Stimulated activated CD4-positive, alpha-beta T cell treated with anti-CD3 and anti-CD28 coated beads, Interleukin-15, amount 100 ng/mL, for 1 hour (primary cell): ENCODE measurements around the gene SMPD4.
A peak's percentile ranks its signal among the peaks of the same experiment; 100 is the strongest.
"Not testable (repeated sequence)": the region's sequence is repeated elsewhere in the genome, so short reads cannot be mapped to it uniquely, and the experiment has no call there.

Experiments used
- DNase-seq, 2 donors: peaks; one replicate each; pipeline ENCODE4 v3.0.0-alpha.2; 2020; ENCODE audit warnings: low read depth in 1 of 2, low spot score in 1 of 2

The SMPD4 gene

GRCh38 chr2:130157825-130158514, 23.4 kb downstream of the SMPD4 start:
- DNase-seq, result not testable (repeated sequence)

- DNase-seq, result not testable (repeated sequence)
These were observed 24.0 kb downstream of the SMPD4 start for GRCh38 chr2:130157354-130157753.

GRCh38 chr2:130156624-130157004, 24.8 kb downstream of the SMPD4 start:
- no peak for DNase-seq

- DNase-seq, result not testable (repeated sequence)
These were observed 25.3 kb downstream of the SMPD4 start for GRCh38 chr2:130155956-130156623.

- DNase-seq, result no peak
These were observed 26.3 kb downstream of the SMPD4 start for GRCh38 chr2:130154773-130155765.

GRCh38 chr2:130154423-130154770, 27.0 kb downstream of the SMPD4 start:
- DNase-seq, result not testable (repeated sequence)

- DNase-seq, result not testable (repeated sequence)
These were observed 27.5 kb downstream of the SMPD4 start for GRCh38 chr2:130153721-130154422.

- no peak for DNase-seq
These were observed 28.4 kb downstream of the SMPD4 start for GRCh38 chr2:130152816-130153595.

- not testable (repeated sequence) for DNase-seq
These were observed 29.1 kb downstream of the SMPD4 start for GRCh38 chr2:130152136-130152815.

- DNase-seq, result not testable (repeated sequence)
These were observed 30.3 kb downstream of the SMPD4 start for GRCh38 chr2:130151145-130151512.

- DNase-seq, result no peak
These were observed 30.9 kb downstream of the SMPD4 start for GRCh38 chr2:130150181-130151144.

GRCh38 chr2:130148515-130148914, 32.9 kb downstream of the SMPD4 start:
- not testable (repeated sequence) for DNase-seq

- peak; percentile 27 to 28 for DNase-seq
These were observed 36.4 kb downstream of the SMPD4 start, which contains the start of gene CCDC74B for GRCh38 chr2:130145006-130145414. Gene CCDC74B (minus strand): TSS chr2:130145112. CDS start chr2:130144996, 116 bp downstream.

- DNase-seq, result not testable (repeated sequence)
These were observed 37.9 kb downstream of the SMPD4 start for GRCh38 chr2:130143266-130144039.

GRCh38 chr2:130142396-130143265, 38.8 kb downstream of the SMPD4 start:
- not testable (repeated sequence) for DNase-seq

GRCh38 chr2:130141645-130142370, 39.6 kb downstream of the SMPD4 start:
- DNase-seq, result not testable (repeated sequence)
